Measurements from ENCODE around the gene POLD3.
"Not testable (repeated sequence)": the region's sequence is repeated elsewhere in the genome, so short reads cannot be mapped to it uniquely, and the experiment has no call there.

POLD3 gene

GRCh38 chr11:74638869-74639268 lies 46.5 kb downstream of the POLD3 start:
- DNase-seq (ENCODE audit: low read depth in 2 of 2) = no peak

GRCh38 chr11:74639533-74639932 lies 47.2 kb downstream of the POLD3 start:
- DNase-seq (ENCODE audit: low read depth in 2 of 2) = no peak

GRCh38 chr11:74641289-74641688 lies 48.9 kb downstream of the POLD3 start:
- no peak for DNase-seq (ENCODE audit: low read depth in 2 of 2)

- DNase-seq (ENCODE audit: low read depth in 2 of 2) = no peak
Observed at GRCh38 chr11:74641905-74642304, 49.5 kb downstream of the POLD3 start.

GRCh38 chr11:74642912-74643311 lies 50.5 kb downstream of the POLD3 start:
- DNase-seq (ENCODE audit: low read depth in 2 of 2) = no peak

- no peak for DNase-seq (ENCODE audit: low read depth in 2 of 2)
Observed at GRCh38 chr11:74644081-74644480, 51.7 kb downstream of the POLD3 start.

- no peak for DNase-seq (ENCODE audit: low read depth in 2 of 2)
Observed at GRCh38 chr11:74646215-74646614, 53.8 kb downstream of the POLD3 start.

DNA sequence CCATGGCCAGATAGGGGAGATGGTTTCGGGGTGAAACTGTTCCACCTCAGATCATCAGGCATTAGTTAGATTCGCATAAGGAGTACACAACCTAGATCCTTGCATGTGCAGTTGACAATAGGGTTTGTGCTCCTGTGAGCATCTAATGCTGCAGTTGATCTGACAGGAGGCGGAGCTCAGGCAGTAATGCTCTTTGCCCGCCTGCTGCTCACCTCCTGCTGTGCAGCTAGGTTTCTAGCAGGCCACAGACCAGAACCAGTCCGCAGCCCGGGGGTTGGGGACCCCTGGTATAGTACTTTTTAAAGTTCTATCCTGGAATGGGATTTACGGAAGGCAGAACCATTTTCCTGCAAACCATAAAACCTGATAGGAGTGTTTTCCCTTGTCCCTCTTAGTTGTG lies 54.6 kb downstream of the POLD3 start:
- no peak for DNase-seq (ENCODE audit: low read depth in 2 of 2)

- no peak for DNase-seq (ENCODE audit: low read depth in 2 of 2)
Observed at GRCh38 chr11:74647404-74647803, 55.0 kb downstream of the POLD3 start.

- no peak for DNase-seq (ENCODE audit: low read depth in 2 of 2)
Observed at GRCh38 chr11:74647831-74648230, 55.4 kb downstream of the POLD3 start.

- DNase-seq (ENCODE audit: low read depth in 2 of 2) = no peak
Observed at GRCh38 chr11:74648894-74649293, 56.5 kb downstream of the POLD3 start.

DNA sequence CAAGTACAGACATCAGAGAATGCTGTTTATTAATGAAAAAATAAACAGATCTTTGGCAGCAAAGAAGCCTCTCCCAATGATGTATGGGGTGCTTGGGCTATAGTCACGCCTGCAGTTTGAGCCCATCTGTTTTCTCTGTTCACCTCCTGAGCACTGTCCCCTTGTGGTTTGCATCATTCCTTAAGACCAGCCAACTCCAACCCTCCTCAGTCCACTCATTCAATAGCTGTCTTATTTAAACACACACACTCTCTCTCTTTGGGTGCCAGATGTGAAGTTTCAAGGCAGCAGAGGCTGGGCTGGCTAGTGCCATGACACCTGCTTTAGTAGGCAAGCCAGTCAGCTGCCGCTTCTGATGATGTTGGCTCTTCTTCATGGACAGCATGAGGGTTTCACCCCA lies 58.1 kb downstream of the POLD3 start:
- no peak for DNase-seq (ENCODE audit: low read depth in 2 of 2)

DNA sequence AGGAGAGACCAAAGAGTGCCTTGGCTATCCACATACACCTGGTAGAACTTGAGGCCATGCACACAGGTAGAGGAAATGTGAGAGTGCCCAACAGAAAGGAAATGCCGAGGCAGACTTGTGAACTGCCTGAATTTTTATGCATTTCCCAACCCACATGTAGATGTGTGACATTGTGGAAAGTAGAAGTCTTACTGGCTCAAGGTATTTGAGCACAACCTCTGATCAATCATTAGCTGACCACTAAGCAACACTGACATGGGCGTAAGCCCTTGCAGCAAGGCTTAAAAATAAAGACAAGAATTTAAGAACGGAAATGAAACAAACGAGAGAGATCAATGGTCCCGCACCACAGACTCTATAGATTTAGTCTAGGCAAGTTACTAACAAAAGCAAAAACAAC lies 62.6 kb downstream of the POLD3 start:
- no peak for DNase-seq (ENCODE audit: low read depth in 2 of 2)

DNA sequence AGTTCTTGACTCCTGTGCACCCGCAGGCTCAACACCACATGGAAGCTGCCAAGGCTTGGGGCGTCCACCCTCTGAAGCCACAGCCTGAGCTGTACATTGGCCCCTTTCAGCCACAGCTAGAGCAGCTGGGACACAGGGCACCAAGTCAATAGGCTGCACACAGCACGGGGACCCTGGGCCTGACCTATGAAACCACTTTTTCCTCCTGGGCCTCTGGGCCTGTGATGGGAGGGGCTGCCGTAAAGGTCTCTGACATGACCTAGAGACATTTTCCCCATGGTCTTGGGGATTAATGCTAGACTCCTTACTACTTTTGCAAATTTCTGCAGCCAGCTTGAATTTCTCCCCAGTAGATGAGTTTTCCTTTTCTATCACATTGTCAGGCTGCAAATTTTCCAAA lies 66.7 kb downstream of the POLD3 start:
- DNase-seq (ENCODE audit: low read depth in 2 of 2) = not testable (repeated sequence)

DNA sequence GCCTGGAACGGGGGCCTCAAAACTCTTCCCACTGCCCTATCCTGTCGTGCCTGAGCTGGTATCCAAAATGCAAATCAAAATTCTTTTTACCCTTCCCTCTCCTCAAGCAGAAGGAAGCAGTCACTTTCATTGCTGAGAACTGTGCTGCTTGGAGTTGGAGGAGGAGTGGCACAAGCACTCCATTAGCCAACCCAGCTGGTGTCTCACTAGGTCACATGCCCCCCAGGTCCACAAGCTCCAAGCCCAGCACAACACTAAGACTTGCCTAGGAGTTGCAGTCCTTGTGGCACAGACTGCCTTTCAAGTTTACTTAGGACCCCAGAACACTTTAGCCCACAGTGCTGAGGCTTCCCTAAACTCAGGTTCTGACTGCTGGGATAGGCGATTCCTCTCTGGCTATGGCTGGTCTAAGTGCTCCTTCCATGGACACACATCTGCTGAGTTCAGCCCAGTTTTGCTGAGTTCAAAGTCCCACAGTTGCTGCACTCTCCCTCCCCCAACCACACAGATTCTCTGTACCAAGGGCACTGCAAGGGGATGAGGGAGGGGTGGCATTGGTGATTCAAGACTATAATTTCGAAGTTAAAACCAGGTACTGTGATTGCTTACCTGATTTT lies 70.2 kb downstream of the POLD3 start:
- no peak for DNase-seq (ENCODE audit: low read depth in 2 of 2)

DNA sequence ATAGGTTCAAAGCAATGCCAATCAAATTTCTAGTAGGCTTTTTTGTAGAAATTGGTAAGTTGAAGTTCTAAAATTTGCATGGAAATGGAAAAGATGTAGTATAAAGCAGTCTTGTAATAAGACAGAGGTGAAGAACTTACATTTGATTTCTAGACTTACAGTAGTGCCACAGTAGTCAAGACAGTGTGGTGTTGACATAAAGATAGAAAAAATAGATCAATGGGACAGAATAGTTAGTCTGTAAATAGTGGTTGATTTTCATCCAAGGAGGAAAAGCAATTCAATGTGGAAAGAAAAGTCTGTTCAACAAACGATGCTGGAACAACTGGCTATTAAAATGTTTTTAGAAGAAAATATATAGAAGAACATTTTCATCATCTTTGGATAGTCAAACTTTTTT lies 70.9 kb downstream of the POLD3 start:
- DNase-seq (ENCODE audit: low read depth in 2 of 2) = no peak

DNA sequence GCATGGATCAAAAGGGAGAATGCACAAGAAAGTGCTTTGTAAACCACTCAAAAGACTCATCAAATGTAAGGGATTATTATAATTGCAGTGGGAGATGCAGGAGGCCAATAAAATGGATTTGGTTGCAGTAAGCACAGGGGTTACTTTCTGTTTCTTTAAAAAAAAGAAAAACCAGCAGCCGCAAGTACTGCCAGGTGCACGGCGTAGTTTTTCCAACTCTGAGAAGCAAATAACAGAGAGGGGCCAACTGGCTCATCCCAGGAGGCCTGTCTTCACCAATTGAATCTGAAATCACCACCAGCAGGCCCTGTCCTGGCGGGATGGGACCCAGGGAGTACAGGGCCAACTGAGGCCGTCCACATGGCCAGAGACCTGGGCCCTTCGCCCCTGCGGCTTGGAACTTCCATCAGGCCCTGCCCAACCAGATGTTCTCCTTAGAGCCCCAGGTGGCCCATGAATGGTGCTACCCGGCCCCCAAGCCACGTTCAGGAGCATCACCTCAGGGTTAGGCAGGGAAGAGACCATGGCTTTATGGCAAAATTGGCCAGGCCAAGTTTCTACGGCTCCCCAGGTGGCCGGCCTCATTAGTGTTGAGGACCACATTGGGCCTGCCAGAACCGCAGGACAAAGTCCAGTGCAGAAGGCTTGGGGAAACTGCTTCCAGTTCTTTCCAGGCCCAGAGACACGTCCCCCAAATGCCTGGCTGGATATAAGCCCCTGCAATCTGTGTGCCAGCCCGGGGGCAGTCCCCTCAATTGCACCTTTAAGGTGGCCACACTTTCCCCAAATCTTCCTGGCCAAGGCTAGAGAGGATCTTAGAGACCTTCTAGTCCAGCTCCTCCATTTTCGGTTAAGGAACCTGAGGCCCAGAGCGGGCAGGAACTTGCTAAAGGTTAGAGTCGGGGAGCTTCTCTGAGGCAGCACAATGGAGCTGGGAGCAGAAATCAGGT lies 77.1 kb downstream of the POLD3 start:
- no peak for DNase-seq (ENCODE audit: low read depth in 2 of 2)

DNA sequence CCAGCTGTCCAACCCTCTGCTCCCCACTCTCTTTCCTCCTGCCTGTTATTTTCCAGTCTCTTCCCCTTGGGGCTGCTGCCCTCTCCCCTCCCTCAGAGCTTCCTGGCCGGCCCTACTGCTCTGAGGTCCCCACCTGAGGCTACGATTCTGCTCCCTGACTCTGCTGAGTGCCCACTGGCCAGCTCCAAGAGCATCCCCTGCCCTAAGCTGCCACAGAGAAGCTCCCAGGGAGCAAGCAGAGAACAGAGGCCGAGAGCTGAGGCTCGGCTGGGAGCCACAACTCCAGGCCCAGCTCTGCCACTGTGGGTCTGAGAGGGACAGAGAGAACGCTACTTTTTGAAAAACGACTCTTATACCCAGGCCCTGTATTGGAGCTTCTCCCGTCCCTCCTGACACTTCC lies 77.8 kb downstream of the POLD3 start:
- no peak for DNase-seq (ENCODE audit: low read depth in 2 of 2)

- DNase-seq (ENCODE audit: low read depth in 2 of 2) = no peak
Observed at GRCh38 chr11:74671520-74672196, 79.3 kb downstream of the POLD3 start.

DNA sequence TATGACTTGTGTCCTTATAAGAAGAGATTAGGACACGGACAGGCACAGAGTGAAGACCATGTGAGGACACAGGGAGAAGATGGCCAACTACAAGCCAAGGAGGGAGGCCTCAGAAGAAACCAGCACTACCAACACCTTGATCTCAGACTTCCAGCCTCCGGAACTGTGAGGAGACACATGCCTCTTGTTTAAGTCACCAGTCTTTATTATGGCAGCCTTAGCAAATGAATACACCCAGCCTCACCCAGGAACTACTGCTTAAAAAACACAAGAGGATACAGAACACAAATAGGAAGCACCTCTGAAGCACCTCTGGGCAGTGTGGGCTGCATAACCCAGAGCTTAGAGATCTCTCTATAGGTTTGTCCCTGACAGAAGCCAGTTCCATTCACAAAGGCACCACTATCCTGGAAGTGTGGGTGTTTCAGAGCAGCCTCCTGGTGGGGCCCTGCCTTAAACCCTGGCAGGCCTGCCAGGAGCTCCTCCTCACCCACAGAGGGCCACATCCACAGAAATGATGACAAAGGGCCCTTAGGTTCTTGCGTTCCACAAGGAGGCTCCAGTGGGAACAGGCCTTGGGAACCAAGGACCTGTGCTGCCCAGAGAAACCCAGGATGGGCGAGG lies 80.1 kb downstream of the POLD3 start:
- DNase-seq (ENCODE audit: low read depth in 2 of 2) = no peak

GRCh38 chr11:74672956-74673692 lies 80.7 kb downstream of the POLD3 start:
- no peak for DNase-seq (ENCODE audit: low read depth in 2 of 2)

All from stimulated activated CD4-positive, alpha-beta T cell treated with anti-CD3 and anti-CD28 coated beads, Interleukin-4, amount 100 ng/mL, for 48 hours (primary cell).